Measurements from ENCODE around the gene RIN1.

RIN1 gene

GRCh38 chr11:66282468-66283455 lies 53.5 kb downstream of the RIN1 start:
- TF ChIP-seq POLR2AphosphoS5 (IDR thresholded peaks at IDR 0.05; ENCODE audit: low read depth, low read length) (peak; percentile 20; the same call in 1 of the 2 replicates), SIN3A (IDR thresholded peaks at IDR 0.05; ENCODE audit: borderline replicate concordance, insufficient read depth, low read length) (peak; percentile 89; the same call in 1 of the 2 replicates)
- TF ChIP-seq, protein P1, sequence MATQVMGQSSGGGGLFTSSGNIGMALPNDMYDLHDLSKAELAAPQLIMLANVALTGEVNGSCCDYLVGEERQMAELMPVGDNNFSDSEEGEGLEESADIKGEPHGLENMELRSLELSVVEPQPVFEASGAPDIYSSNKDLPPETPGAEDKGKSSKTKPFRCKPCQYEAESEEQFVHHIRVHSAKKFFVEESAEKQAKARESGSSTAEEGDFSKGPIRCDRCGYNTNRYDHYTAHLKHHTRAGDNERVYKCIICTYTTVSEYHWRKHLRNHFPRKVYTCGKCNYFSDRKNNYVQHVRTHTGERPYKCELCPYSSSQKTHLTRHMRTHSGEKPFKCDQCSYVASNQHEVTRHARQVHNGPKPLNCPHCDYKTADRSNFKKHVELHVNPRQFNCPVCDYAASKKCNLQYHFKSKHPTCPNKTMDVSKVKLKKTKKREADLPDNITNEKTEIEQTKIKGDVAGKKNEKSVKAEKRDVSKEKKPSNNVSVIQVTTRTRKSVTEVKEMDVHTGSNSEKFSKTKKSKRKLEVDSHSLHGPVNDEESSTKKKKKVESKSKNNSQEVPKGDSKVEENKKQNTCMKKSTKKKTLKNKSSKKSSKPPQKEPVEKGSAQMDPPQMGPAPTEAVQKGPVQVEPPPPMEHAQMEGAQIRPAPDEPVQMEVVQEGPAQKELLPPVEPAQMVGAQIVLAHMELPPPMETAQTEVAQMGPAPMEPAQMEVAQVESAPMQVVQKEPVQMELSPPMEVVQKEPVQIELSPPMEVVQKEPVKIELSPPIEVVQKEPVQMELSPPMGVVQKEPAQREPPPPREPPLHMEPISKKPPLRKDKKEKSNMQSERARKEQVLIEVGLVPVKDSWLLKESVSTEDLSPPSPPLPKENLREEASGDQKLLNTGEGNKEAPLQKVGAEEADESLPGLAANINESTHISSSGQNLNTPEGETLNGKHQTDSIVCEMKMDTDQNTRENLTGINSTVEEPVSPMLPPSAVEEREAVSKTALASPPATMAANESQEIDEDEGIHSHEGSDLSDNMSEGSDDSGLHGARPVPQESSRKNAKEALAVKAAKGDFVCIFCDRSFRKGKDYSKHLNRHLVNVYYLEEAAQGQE (IDR thresholded peaks at IDR 0.05; ENCODE audit: insufficient read depth in 1 of 2, low read depth in 2 of 2, low read length in 2 of 2), result no peak
